HG03460 (cell line): ENCODE data around the gene RAC3.

Source experiments
- ATAC-seq: cut with Tn5 transposase; IDR thresholded peaks from one replicate; pipeline ENCODE4 v1.9.1; 2021; ENCODE audit not compliant: unreplicated experiment

Gene RAC3

GRCh38 chr17:81998691-81999438 lies 32.6 kb upstream of the RAC3 start:
- ATAC-seq = no peak

- ATAC-seq = no peak
Measured at GRCh38 chr17:81999587-81999975, 31.9 kb upstream of the RAC3 start.

GRCh38 chr17:81999976-82000802 lies 31.3 kb upstream of the RAC3 start:
- no peak for ATAC-seq

GRCh38 chr17:82000803-82001570 lies 30.5 kb upstream of the RAC3 start:
- ATAC-seq = no peak

GRCh38 chr17:82001571-82002056 lies 29.9 kb upstream of the RAC3 start:
- ATAC-seq = no peak

GRCh38 chr17:82003411-82004381 lies 27.8 kb upstream of the RAC3 start:
- no peak for ATAC-seq

- no peak for ATAC-seq
Measured at GRCh38 chr17:82004517-82005455, 26.7 kb upstream of the RAC3 start.

- ATAC-seq = no peak
Measured at GRCh38 chr17:82005701-82006348, 25.7 kb upstream of the RAC3 start.

GRCh38 chr17:82006468-82007227 lies 24.8 kb upstream of the RAC3 start:
- no peak for ATAC-seq

- no peak for ATAC-seq
Measured at GRCh38 chr17:82007228-82007494, 24.3 kb upstream of the RAC3 start.

GRCh38 chr17:82007495-82008257 lies 23.8 kb upstream of the RAC3 start:
- no peak for ATAC-seq

GRCh38 chr17:82008258-82008940 lies 23.1 kb upstream of the RAC3 start:
- no peak for ATAC-seq

- no peak for ATAC-seq
Measured at GRCh38 chr17:82008941-82009405, 22.5 kb upstream of the RAC3 start.

GRCh38 chr17:82009413-82009812 lies 22.1 kb upstream of the RAC3 start:
- no peak for ATAC-seq

GRCh38 chr17:82010575-82011525 lies 20.6 kb upstream of the RAC3 start:
- no peak for ATAC-seq
